HG02973 (cell line): Measurements from ENCODE around the gene NOP53.
"Not testable (repeated sequence)": the region's sequence is repeated elsewhere in the genome, so short reads cannot be mapped to it uniquely, and the experiment has no call there.

Experiments
- ATAC-seq: cut with Tn5 transposase; IDR thresholded peaks from one replicate; pipeline ENCODE4 v1.9.1; 2021; ENCODE audit warnings: moderate library complexity; ENCODE audit not compliant: unreplicated experiment

The NOP53 gene

GRCh38 chr19:47716270-47716937 lies 28.9 kb upstream of the NOP53 start:
- ATAC-seq, result no peak

GRCh38 chr19:47718415-47719046 lies 26.8 kb upstream of the NOP53 start:
- ATAC-seq, result not testable (repeated sequence)

DNA sequence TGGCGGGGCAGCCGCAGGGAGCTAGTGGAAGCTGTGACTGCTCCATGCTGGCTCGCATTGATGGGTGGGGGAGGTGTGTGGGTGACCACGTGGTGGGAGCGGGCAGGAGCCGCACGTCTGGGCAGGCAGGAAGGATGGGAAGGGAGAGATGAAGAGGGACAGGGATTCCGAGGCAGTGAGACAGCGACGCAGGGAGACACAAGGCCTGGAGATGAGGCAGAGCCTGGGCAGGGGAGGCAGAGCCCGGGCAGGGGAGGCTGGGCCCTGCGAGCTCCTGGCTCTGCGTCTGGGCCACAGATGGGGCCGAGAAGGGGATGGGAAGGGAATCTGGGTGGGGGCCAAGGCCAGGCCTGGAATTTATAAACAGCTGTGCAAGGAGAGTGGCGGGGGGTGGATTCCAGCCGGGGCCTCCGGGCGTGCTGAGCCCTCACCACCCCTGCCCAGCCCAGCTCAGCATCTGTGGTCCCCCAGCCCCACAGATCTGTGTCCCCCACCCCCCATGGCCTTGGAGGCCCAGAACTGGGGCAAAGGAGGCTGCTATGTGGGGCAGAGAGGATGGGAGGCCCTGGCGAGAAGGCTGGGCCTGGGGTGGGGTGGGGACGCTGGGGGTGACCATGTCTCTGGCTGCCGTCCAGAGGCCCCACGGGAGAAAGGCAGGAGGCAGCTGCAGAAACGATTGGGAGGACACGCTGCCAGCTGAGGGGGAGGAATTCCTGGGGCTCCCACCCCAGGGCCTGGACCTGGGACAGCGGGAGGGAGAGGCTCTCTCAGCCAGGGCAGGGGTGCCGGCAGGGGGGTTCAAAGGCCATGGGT lies 26.1 kb upstream of the NOP53 start:
- ATAC-seq, result no peak

GRCh38 chr19:47720669-47721422 lies 24.5 kb upstream of the NOP53 start:
- ATAC-seq, result no peak

GRCh38 chr19:47723581-47723940 lies 21.8 kb upstream of the NOP53 start:
- no peak for ATAC-seq

- ATAC-seq, result no peak
These were observed 19.5 kb upstream of the NOP53 start for GRCh38 chr19:47725759-47726401.

DNA sequence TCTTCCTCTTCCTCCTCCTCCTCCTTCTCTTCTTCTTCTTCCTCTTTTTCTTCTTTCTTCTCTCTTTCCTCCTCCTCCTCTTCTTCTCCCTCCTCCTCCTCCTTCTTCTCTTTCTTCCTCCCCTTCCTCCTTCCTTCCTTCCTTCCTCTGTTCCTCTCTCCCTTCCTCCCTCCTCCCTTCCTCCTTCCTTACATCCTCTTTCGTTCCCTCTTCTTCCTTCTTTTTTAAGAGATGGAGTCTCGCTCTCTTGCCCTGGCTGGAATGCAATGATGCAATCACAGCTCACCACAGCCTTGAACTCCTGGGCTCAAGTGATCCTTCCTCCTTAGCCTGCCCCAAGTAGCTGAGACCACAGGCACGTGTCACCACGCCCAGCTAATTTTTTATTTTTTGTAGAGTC lies 18.9 kb upstream of the NOP53 start:
- no peak for ATAC-seq

GRCh38 chr19:47728295-47728694 lies 17.1 kb upstream of the NOP53 start:
- not testable (repeated sequence) for ATAC-seq

- ATAC-seq, result no peak
These were observed 15.9 kb upstream of the NOP53 start for GRCh38 chr19:47729468-47729798.

- no peak for ATAC-seq
These were observed 15.4 kb upstream of the NOP53 start for GRCh38 chr19:47729799-47730520.

DNA sequence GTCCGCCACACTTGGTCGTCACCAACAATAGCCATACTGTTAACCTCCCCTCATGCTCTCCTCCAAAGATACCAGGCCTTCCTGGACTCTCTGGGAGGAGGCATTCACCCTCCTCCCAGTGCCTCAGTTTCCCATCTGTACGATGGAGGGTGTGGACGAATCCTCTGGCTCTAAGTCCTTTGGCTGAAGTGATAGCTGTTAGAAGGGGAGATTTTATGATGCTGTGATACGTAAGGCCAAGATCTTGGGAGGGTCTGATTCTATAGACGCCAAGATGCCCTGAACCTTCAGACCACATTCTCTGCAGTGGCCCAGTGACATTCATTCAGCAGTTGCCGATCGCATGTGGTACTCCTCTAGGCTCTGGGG lies 14.8 kb upstream of the NOP53 start:
- no peak for ATAC-seq

GRCh38 chr19:47730910-47731309 lies 14.4 kb upstream of the NOP53 start:
- ATAC-seq, result no peak

- no peak for ATAC-seq
These were observed 10.2 kb upstream of the NOP53 start for GRCh38 chr19:47735131-47735530.

DNA sequence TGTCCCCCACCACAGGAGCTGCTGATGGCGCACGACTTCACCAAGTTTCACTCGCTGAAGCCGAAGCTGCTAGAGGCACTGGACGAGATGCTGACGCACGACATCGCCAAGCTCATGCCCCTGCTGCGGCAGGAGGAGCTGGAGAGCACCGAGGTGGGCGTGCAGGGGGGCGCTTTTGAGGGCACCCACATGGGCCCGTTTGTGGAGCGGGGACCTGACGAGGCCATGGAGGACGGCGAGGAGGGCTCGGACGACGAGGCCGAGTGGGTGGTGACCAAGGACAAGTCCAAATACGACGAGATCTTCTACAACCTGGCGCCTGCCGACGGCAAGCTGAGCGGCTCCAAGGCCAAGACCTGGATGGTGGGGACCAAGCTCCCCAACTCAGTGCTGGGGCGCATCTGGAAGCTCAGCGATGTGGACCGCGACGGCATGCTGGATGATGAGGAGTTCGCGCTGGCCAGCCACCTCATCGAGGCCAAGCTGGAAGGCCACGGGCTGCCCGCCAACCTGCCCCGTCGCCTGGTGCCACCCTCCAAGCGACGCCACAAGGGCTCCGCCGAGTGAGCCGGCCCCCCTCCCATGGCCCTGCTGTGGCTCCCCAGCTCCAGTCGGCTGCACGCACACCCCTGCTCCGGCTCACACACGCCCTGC lies 4.4 kb upstream of the NOP53 start:
- no peak for ATAC-seq

- ATAC-seq, result no peak
These were observed 3.7 kb upstream of the NOP53 start for GRCh38 chr19:47741544-47742140.

DNA sequence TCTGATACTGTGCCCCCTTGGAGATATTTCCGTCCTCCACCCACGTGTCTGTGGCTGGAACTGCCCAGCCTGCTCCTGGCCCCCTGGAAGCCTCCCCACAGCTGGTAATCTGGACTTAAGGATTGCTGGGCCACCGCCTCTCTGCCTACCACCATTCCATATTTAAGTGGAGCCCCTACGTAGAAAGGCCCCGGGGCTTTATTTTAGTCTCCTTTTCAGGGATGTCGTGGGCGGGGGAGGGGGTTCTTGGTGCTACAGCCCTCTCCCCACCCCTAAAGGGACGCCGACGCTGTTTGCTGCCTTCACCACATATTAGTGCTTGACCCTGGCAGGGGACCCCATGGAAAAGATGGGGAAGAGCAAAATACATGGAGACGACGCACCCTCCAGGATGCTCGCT lies 2.7 kb upstream of the NOP53 start:
- ATAC-seq, result no peak

- ATAC-seq, result not testable (repeated sequence)
These were observed 783 bp downstream of the NOP53 start for GRCh38 chr19:47746129-47746528.

GRCh38 chr19:47749326-47749725 lies 4.0 kb downstream of the NOP53 start:
- no peak for ATAC-seq

GRCh38 chr19:47750752-47751151 lies 5.4 kb downstream of the NOP53 start:
- no peak for ATAC-seq
